A673 (cell line): ENCODE results near the gene EXTL1. TPM values are rescaled to one million over a fixed set of nuclear protein-coding genes. Genes with fewer than 3 reads are reported as not detected.

Experiments used
- BruUV-seq: library from RNA; stranded (reverse); fragments of 400-500 nt; replicated peaks from 2 replicates; lab custom pipeline; 2021; lab: Mats Ljungman, UMichigan
- CTCF ChIA-PET: fragments of 300-600 bp; sonication (Branson Sonifier 250); formaldehyde crosslinking; loops from one replicate; lab custom pipeline; 2022; ENCODE audit warnings: antibody characterized with exemption; lab: Charles Lee
- POLR2A ChIA-PET: fragments of 300-600 bp; sonication (Branson Sonifier 250); formaldehyde crosslinking; loops from one replicate; lab custom pipeline; 2022; ENCODE audit warnings: antibody characterized with exemption; ENCODE audit not compliant: low non-redundant PET; lab: Charles Lee
- DNase-seq: peaks from one replicate; pipeline ENCODE4 v3.0.0-alpha.2; 2015; ENCODE audit warnings: low spot score
- H3K27ac ChIP-seq: fragments of 200-600 bp; sonication (generic); 2 replicates; pipeline ENCODE4 v1.5.1; 2016; ENCODE audit warnings: mixed run types, low read depth, mild to moderate bottlenecking, mixed read lengths, antibody characterized with exemption, low read length; ENCODE audit not compliant: poor library complexity, severe bottlenecking
- H3K27me3 ChIP-seq: fragments of 200-600 bp; sonication (generic); replicated peaks from 2 replicates; pipeline ENCODE4 v1.6.1; 2017; ENCODE audit warnings: mixed run types, low read depth, mild to moderate bottlenecking, mixed read lengths, antibody characterized with exemption, low read length; ENCODE audit not compliant: insufficient read depth, poor library complexity
- H3K36me3 ChIP-seq: fragments of 200-600 bp; sonication (generic); 2 replicates; pipeline ENCODE4 v1.6.1; 2016; ENCODE audit warnings: mixed run types, mild to moderate bottlenecking, mixed read lengths, antibody characterized with exemption, low read length; ENCODE audit not compliant: insufficient read depth, poor library complexity, severe bottlenecking
- H3K4me1 ChIP-seq: fragments of 200-600 bp; sonication (generic); 2 replicates; pipeline ENCODE4 v1.6.1; 2017; ENCODE audit warnings: mixed run types, mild to moderate bottlenecking, mixed read lengths, antibody characterized with exemption, low read length; ENCODE audit not compliant: insufficient read depth, poor library complexity, severe bottlenecking
- H3K4me3 ChIP-seq: fragments of 200-600 bp; sonication (generic); 2 replicates; pipeline ENCODE4 v1.5.1; 2016; ENCODE audit warnings: low read depth, mixed run types, mild to moderate bottlenecking, mixed read lengths, low read length; ENCODE audit not compliant: poor library complexity, severe bottlenecking
- H3K9me3 ChIP-seq: fragments of 200-600 bp; sonication (generic); 2 replicates; pipeline ENCODE4 v1.6.1; 2016; ENCODE audit warnings: mixed run types, low read depth, mild to moderate bottlenecking, mixed read lengths, antibody characterized with exemption, low read length; ENCODE audit not compliant: poor library complexity, severe bottlenecking
- EZH2 ChIP-seq: fragments of 200-600 bp; sonication (generic); IDR thresholded peaks from 2 replicates; pipeline ENCODE4 v1.6.1; 2017; ENCODE audit warnings: borderline replicate concordance, low read depth, mild to moderate bottlenecking, mixed read lengths, antibody characterized with exemption, low read length; ENCODE audit not compliant: poor library complexity, severe bottlenecking
- intact Hi-C: fragments of 100-400 bp; cut with micrococcal nuclease; formaldehyde crosslinking; loops from one replicate; pipeline ENCODE4 v1.10.0; 2022; ENCODE audit not compliant: unreplicated experiment
- total RNA-seq: library from RNA; stranded (reverse); gene quantifications from 2 replicates; pipeline ENCODE4 v1.2.3, GENCODE V29; 2021
- TF ChIP-seq, protein P1 (sequence below): fragments of 300-800, 200-600 bp; sonication (generic); conservative IDR thresholded peaks from 2 replicates; pipeline ENCODE4 v1.5.1; 2017; ENCODE audit warnings: low read depth, mild to moderate bottlenecking, antibody characterized with exemption, low read length, moderate library complexity, mixed read lengths

EXTL1 gene
- total RNA-seq, 1 experiment from 2014 or later: not detected

DNA sequence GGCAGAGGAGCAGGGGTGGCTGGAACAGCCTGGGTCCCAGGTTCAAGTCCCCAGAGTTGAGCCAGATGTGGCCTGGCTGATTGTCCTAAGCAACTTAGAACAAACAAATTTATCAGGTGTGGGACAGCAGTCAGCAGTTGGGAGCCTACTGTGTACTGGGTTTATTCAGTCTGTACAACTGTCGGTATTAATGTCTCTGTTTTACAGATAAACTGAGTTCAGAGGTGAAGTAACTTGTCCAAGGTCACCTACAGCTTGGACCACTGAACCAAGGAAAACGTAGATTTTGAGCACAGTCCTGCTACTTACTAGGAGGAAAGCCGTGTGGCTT is 60.4 kb downstream of the EXTL1 start:
- intact Hi-C loops: no loop called here
- no peak overlapping the region for H3K4me3 ChIP-seq
- BruUV-seq: no TSS peak
- peaks cover 9% of the 10 kb centered on the region for H3K27me3 ChIP-seq
- no peaks in the 10 kb centered on the region for H3K4me1 ChIP-seq
- H3K36me3 ChIP-seq: no peaks in the 10 kb centered on the region
- CTCF ChIA-PET: no interaction called here
- POLR2A ChIA-PET: no interaction called here
- H3K27ac ChIP-seq: no peak overlapping the region
- no peak for DNase-seq
- no peaks in the 10 kb centered on the region for H3K9me3 ChIP-seq
- TF ChIP-seq EZH2: no peak
- TF ChIP-seq, protein P1, sequence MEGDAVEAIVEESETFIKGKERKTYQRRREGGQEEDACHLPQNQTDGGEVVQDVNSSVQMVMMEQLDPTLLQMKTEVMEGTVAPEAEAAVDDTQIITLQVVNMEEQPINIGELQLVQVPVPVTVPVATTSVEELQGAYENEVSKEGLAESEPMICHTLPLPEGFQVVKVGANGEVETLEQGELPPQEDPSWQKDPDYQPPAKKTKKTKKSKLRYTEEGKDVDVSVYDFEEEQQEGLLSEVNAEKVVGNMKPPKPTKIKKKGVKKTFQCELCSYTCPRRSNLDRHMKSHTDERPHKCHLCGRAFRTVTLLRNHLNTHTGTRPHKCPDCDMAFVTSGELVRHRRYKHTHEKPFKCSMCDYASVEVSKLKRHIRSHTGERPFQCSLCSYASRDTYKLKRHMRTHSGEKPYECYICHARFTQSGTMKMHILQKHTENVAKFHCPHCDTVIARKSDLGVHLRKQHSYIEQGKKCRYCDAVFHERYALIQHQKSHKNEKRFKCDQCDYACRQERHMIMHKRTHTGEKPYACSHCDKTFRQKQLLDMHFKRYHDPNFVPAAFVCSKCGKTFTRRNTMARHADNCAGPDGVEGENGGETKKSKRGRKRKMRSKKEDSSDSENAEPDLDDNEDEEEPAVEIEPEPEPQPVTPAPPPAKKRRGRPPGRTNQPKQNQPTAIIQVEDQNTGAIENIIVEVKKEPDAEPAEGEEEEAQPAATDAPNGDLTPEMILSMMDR: no peak

DNA sequence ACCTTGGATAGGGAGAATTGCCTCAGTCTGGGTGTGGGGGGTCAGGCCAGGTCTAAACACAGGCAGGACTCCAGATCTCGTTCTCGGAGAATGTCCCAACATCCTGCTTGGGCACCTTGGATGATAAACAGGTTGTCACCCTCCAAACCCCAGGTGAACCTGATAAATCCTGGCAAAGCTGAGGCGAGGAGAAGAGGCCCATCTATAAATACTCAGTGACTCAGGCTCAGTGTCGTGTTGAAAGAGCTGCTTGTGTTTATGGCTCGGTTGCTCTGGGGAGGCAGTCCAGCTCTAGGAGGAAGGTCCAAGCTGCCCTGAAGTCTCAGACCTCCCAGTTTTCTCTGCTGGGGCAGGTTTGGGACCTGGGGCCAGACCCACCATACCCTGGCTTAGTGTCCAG is 61.6 kb downstream of the EXTL1 start:
- peaks cover 9% of the 10 kb centered on the region for H3K27me3 ChIP-seq
- intact Hi-C loops: no loop called here

DNA sequence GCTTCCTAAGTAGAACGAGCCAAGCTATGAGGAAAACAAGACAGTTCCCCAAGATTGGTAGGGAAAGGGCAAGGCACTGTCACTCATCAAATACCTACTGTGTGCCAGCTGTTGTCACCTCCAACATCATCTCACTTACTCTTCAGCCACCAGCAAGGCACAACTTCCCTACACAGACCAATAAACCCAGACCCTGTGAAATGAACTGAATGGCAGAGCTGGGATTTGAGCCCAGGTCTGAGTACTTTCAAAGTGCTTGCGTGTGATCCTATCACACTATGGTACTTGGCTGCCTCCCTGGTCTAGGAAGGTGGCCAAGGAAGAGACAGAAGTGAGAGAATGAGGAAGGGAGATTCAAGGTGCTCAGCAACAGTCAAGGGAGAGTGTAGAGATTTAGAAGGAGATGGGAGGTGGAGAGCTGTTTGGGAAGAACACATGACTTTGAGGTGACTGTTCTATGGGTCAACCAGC is 62.6 kb downstream of the EXTL1 start:
- TF ChIP-seq, protein P1: no peak
- TF ChIP-seq EZH2: no peak
- H3K4me3 ChIP-seq: no peak overlapping the region
- H3K4me1 ChIP-seq: no peaks in the 10 kb centered on the region
- ChIA-PET CTCF (no interaction called here), POLR2A (no interaction called here)
- DNase-seq: no peak
- no peaks in the 10 kb centered on the region for H3K36me3 ChIP-seq
- no TSS peak for BruUV-seq
- H3K27me3 ChIP-seq: peaks cover 9% of the 10 kb centered on the region
- H3K27ac ChIP-seq: no peak overlapping the region
- H3K9me3 ChIP-seq: no peaks in the 10 kb centered on the region
- intact Hi-C loops: no loop called here

More for the DNA sequence above, 61.6 kb downstream of the EXTL1 start:
- Histone ChIP-seq H3K9me3 (no peaks in the 10 kb centered on the region), H3K27ac (no peak overlapping the region), H3K4me1 (no peaks in the 10 kb centered on the region), H3K4me3 (no peak overlapping the region), H3K36me3 (no peaks in the 10 kb centered on the region)
- ChIA-PET CTCF (no interaction called here), POLR2A (no interaction called here)
- no TSS peak for BruUV-seq
- TF ChIP-seq EZH2: no peak
- TF ChIP-seq, protein P1: no peak
- no peak for DNase-seq
